Esophagus muscularis mucosa (tissue), 4 donors: ENCODE measurements around the gene GJA10. TPM values are rescaled to one million over a fixed set of nuclear protein-coding genes. Genes with fewer than 3 reads are reported as not detected.

ENCODE experiments used
- DNase-seq: peaks from one replicate; pipeline ENCODE4 v3.0.0-alpha.2; 2017; ENCODE audit errors: extremely low spot score
- H3K27ac ChIP-seq, 4 donors: fragments of 200-600 bp; sonication (generic); replicated peaks in 1 of 4; 1 replicate in 3 of 4; 2 replicates in 1 of 4; pipeline ENCODE4 v1.5.1; 2016 to 2019; ENCODE audit warnings: mild to moderate bottlenecking in 1 of 4
- H3K27me3 ChIP-seq, 4 donors: fragments of 200-600 bp; sonication (generic); one replicate each; pipeline versions ENCODE4 v1.5.1 to v1.6.0; 2016 to 2019
- H3K36me3 ChIP-seq, 4 donors: fragments of 200-600 bp; sonication (generic); one replicate each; pipeline ENCODE4 v1.5.1; 2016 to 2019
- H3K4me1 ChIP-seq, 4 donors: fragments of 200-600 bp; sonication (generic); one replicate each; pipeline ENCODE4 v1.5.1; 2016 to 2019
- H3K4me3 ChIP-seq, 4 donors: fragments of 200-600 bp; sonication (generic); 1 replicate in 2 of 4; 2 replicates in 2 of 4; pipeline ENCODE4 v1.5.1; 2016 to 2019; ENCODE audit warnings: mild to moderate bottlenecking in 4 of 4, moderate library complexity in 1 of 4
- H3K9me3 ChIP-seq, 4 donors: fragments of 200-600 bp; sonication (generic); 1 replicate in 3 of 4; 2 replicates in 1 of 4; pipeline ENCODE4 v1.5.1; 2016 to 2019
- CTCF ChIP-seq, 3 experiments: fragments of 200-600 bp in 2 of 3; fragments of 450-650 bp in 1 of 3; sonication (generic) in 2 of 3; IDR thresholded peaks; one replicate each; pipeline ENCODE4 v1.5.1; 2017 to 2019; ENCODE audit warnings: antibody characterized with exemption in 3 of 3, mild to moderate bottlenecking in 2 of 3, moderate library complexity in 1 of 3
- EP300 ChIP-seq: sonication (generic); formaldehyde crosslinking; IDR thresholded peaks from one replicate; pipeline ENCODE4 v1.6.1; 2017; ENCODE audit warnings: antibody characterized with exemption
- POLR2A ChIP-seq: fragments of 450-650 bp; IDR thresholded peaks from one replicate; pipeline ENCODE4 v1.6.1; 2017; ENCODE audit warnings: antibody characterized with exemption, moderate library complexity, mild to moderate bottlenecking, low read depth
- POLR2AphosphoS5 ChIP-seq, 2 donors: sonication (generic); formaldehyde crosslinking; IDR thresholded peaks; one replicate each; pipeline ENCODE4 v1.6.1; 2017; ENCODE audit warnings: antibody characterized with exemption in 2 of 2
- WGBS: methylation state at CpG from one replicate; pipeline ENCODE4 v1.1.5; 2018; 5-methylcytosine and 5-hydroxymethylcytosine counted together
- intact Hi-C: fragments of 100-400 bp; cut with DNase I; formaldehyde crosslinking; loops from one replicate; pipeline ENCODE4 v1.15.1; 2023
- total RNA-seq, 4 donors: library from RNA; depleted of rRNA; stranded (reverse); fragments of >200 nt; gene quantifications; one replicate each; pipeline versions ENCODE4 v1.1.0 to v1.2.1, GENCODE V29; 2016

Gene GJA10
- total RNA-seq, 4 donors from 2014 or later = not detected

DNA sequence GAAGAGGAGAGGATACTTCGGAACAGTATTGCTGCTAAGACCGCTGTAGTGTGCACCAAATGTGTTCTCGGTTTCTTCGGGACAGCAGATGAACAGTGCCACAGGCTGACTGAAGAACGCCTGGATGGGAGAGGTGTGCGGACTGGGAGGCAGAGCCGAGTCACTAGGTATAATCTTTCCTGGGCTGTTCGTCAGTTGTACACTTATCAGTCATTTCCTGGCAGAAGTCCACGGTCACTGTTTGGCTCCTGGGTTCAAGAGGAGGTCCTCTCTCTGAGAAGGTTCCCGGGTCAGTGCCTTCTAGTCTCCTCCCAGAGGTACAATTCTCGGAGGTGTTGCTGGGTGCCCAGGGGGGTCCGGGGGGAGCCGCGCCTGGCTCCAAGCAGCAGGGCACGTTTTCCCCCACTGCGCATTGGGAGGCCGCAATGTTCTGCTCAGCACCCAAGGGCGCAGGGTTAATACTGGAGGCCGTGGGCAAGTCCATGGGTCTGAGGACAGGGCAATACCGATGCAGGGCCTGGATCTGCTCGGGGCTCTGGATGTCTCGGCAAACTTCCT, 38.1 kb downstream of the GJA10 start:
- 90% methylated on average over 22 of the region's 22 CpGs for WGBS
- Histone ChIP-seq H3K4me1 (peaks cover 0 to 7% (median 3%) of the 10 kb centered on the region in 4 donors), H3K27me3 (no peaks in the 10 kb centered on the region), H3K9me3 (no peaks in the 10 kb centered on the region), H3K4me3 (no peak overlapping the region), H3K27ac (no peak overlapping the region), H3K36me3 (peaks cover 11 to 39% (median 13%) of the 10 kb centered on the region in 4 donors)
- TF ChIP-seq CTCF (IDR thresholded peaks at IDR 0.05) = no peak
- no peak for DNase-seq
- intact Hi-C loops = no loop called here

DNA sequence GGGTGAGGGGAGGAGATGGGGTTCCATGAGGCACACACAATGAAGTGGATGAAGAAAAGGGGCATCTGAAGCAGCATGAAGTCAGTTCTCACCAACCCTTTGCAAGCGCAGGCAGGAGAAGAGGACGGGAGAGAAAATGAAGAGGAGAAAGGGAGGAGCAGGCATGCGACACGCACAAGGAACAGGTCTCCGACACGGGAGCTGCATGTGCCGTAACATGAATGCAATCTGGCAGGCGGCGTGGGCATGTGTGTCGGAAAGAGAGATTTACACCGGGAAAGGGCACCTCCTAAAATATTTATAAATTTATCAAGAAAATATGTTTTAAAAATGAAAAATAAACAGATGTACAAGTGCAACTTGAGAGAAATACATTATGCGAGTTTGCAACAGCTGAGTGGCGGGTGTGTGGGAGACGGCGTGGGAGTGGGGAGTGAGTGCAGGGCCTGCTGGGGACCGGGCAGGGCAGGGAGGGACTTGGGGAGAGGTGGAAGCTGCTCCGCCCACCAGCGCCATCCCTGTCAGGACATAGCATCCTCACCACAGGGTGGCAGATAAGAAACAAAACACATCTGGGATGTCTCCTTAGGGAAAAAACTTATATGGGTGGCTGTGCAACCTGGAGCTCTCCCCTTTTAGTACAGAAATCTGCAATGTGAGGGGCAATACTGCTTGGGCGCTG, 40.6 kb downstream of the GJA10 start:
- intact Hi-C loops = no loop called here
- no peak for DNase-seq
- no peak overlapping the region for H3K27ac ChIP-seq
- H3K27me3 ChIP-seq = no peaks in the 10 kb centered on the region
- H3K9me3 ChIP-seq = no peaks in the 10 kb centered on the region
- 93% methylated on average over 19 of the region's 19 CpGs for WGBS
- H3K4me3 ChIP-seq = no peak overlapping the region
- TF ChIP-seq EP300 = no peak
- TF ChIP-seq POLR2A = no peak
- TF ChIP-seq POLR2AphosphoS5 (IDR thresholded peaks at IDR 0.05) = no peak
- TF ChIP-seq CTCF (IDR thresholded peaks at IDR 0.05) = no peak
- peaks cover 0 to 7% (median under 1%) of the 10 kb centered on the region in 4 donors for H3K4me1 ChIP-seq
- H3K36me3 ChIP-seq = peaks cover 11 to 43% (median 13%) of the 10 kb centered on the region in 4 donors

DNA sequence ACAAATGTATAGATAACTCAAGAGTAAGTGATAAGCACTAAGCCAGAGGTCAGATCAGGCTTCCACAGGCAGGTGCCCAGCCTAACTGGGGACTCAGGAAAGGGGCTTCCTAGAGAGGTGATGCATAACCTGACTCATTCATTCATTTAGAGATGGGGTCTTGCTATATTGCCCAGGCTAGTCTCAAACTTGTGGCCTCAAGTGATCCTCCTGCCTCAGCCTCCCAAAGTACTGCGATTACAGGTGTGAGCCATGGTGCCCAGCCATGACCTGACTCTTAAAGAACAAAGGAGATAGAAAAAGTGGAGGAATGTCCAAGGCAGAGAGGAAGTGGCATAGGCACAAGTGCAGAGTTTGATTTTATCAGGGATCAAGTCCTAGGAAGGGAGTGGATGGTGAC, 41.9 kb downstream of the GJA10 start:
- Histone ChIP-seq H3K36me3 (peaks cover 11 to 43% (median 13%) of the 10 kb centered on the region in 4 donors), H3K4me1 (peaks cover 5 to 12% (median 10%) of the 10 kb centered on the region in 4 donors), H3K27me3 (no peaks in the 10 kb centered on the region), H3K27ac (no peak overlapping the region), H3K4me3 (no peak overlapping the region), H3K9me3 (no peaks in the 10 kb centered on the region)
- intact Hi-C loops = no loop called here
- DNase-seq = no peak
- WGBS = 93% methylated on average over 1 of the region's 1 CpG
- TF ChIP-seq POLR2A (no peak), CTCF (IDR thresholded peaks at IDR 0.05) (no peak), POLR2AphosphoS5 (IDR thresholded peaks at IDR 0.05) (no peak), EP300 (no peak)

DNA sequence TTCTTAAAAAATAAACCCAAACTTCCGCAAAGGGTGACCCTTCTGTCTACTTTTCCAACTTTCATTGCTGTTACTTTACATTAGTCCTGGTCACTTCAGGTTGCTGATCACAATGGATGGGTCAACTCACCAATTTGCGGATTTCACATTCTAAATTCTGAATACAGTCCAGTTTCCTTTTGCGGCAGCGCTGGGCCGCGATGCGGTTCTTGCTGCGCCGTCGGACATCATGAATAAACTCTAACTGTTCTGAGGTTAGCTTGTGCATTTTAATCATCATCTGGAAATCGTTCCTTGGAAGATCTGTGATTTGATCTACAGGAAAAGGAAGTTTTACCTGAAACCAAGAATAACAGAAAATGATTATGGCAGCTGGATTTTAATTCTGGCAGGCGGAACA, 43.7 kb downstream of the GJA10 start:
- DNase-seq = no peak
- H3K36me3 ChIP-seq = peaks cover 0 to 27% (median 2%) of the 10 kb centered on the region in 4 donors
- H3K4me3 ChIP-seq = no peak overlapping the region
- peaks cover 5 to 24% (median 17%) of the 10 kb centered on the region in 4 donors for H3K4me1 ChIP-seq
- intact Hi-C loops = no loop called here
- H3K9me3 ChIP-seq = no peaks in the 10 kb centered on the region
- TF ChIP-seq POLR2AphosphoS5 (IDR thresholded peaks at IDR 0.05) (no peak), POLR2A (no peak), EP300 (no peak), CTCF (IDR thresholded peaks at IDR 0.05) (no peak)
- no peaks in the 10 kb centered on the region for H3K27me3 ChIP-seq
- WGBS = 95% methylated on average over 12 of the region's 12 CpGs
- H3K27ac ChIP-seq = no peak overlapping the region
